Cardiac muscle cell (in vitro differentiated cells and primary cell): Measurements from ENCODE around the gene NRXN2. TPM values are rescaled to one million over a fixed set of nuclear protein-coding genes. Genes with fewer than 3 reads are reported as not detected.

Experiments used
- DNase-seq, 2 donors: peaks; one replicate each; pipeline versions ENCODE4 v3.0.0 to v3.0.0-alpha.2; 2010 to 2017; ENCODE audit warnings: low read depth in 1 of 2, low spot score in 1 of 2
- H3K27ac ChIP-seq: fragments of 200-600 bp; sonication (generic); 2 replicates; pipeline ENCODE4 v1.5.1; 2016
- H3K27me3 ChIP-seq: fragments of 200-600 bp; sonication (generic); 2 replicates; pipeline ENCODE4 v1.6.0; 2016; ENCODE audit warnings: control low read depth
- H3K36me3 ChIP-seq: fragments of 200-600 bp; sonication (generic); 2 replicates; pipeline ENCODE4 v1.5.1; 2016; ENCODE audit warnings: control low read depth
- H3K4me1 ChIP-seq: fragments of 200-600 bp; sonication (generic); 2 replicates; pipeline ENCODE4 v1.8.1; 2017; ENCODE audit warnings: low read depth, mild to moderate bottlenecking, mixed run types
- H3K4me3 ChIP-seq: fragments of 200-600 bp; sonication (generic); 2 replicates; pipeline ENCODE4 v1.5.1; 2016; ENCODE audit warnings: mild to moderate bottlenecking
- H3K9me3 ChIP-seq: fragments of 200-600 bp; sonication (generic); 2 replicates; pipeline ENCODE4 v1.5.1; 2017; ENCODE audit warnings: low read depth, mild to moderate bottlenecking, control low read depth
- CTCF ChIP-seq: IDR thresholded peaks from 2 replicates; pipeline ENCODE4 v1.5.1; 2012; ENCODE audit warnings: low read depth, mild to moderate bottlenecking, low read length
- polyA plus RNA-seq: library from polyadenylated mRNA; unstranded; fragments of >200 nt; fragmentation: Nextera tagmentation; extraction: Ambion mirVana; gene quantifications from 2 replicates; pipeline ENCODE4 v1.2.1, GENCODE V29; 2016
- total RNA-seq: library from RNA; depleted of rRNA; stranded (reverse); fragments of >200 nt; gene quantifications from 2 replicates; pipeline ENCODE4 v1.2.3, GENCODE V29; 2016

Gene NRXN2
- total and polyA plus RNA-seq, 2 experiments from 2014 or later = 1.2 to 1.3 TPM

DNA sequence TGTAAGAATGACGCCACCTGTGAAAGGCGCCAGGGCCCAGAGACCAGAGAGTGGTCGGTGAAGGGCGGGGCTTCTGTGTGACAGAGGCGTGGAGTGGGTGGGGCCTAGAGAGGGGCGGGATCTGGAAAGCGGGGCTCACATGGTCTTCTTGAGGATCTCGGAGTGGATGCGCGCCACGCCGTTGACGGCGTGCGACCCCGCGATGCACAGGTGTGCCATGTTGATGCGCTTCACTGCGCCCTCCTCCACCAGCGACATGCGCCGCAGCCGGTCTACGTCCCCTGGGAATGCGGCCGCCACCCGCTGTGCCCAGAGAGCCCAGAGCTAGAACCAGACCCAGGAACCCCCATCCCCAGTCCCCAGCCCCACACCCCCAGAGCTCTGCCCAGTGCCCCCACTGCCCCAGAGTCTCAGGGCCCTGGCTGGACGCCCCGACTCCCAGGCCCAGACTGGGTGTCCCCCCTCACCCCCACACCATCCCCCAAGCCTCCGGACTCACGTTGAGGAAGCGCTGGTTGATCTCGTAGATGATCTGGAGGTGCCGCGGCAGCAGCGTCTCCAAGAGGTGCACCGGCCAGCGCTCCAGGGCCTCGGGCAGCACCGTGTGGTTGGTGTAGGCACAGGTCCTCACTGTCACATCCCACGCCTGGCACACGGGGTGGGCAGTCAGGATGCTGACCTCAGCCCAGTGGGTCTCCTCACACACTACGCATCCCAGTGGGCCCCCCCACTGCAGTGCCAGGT, 30.6 kb upstream of the NRXN2 start:
- no peaks in the 10 kb centered on the region for H3K27me3 ChIP-seq
- DNase-seq = no peak
- no peak overlapping the region for H3K27ac ChIP-seq
- H3K4me1 ChIP-seq = peaks cover 3% of the 10 kb centered on the region
- no peak for TF ChIP-seq CTCF
- H3K4me3 ChIP-seq = no peak overlapping the region
- no peaks in the 10 kb centered on the region for H3K9me3 ChIP-seq
- H3K36me3 ChIP-seq = peaks cover 28% of the 10 kb centered on the region

- TF ChIP-seq CTCF = no peak
- Histone ChIP-seq H3K9me3 (no peaks in the 10 kb centered on the region), H3K4me1 (no peaks in the 10 kb centered on the region), H3K27ac (no peak overlapping the region), H3K36me3 (peaks cover 28% of the 10 kb centered on the region), H3K4me3 (no peak overlapping the region), H3K27me3 (no peaks in the 10 kb centered on the region)
- DNase-seq = no peak
Observed at GRCh38 chr11:64753019-64753379, 30.0 kb upstream of the NRXN2 start.

DNA sequence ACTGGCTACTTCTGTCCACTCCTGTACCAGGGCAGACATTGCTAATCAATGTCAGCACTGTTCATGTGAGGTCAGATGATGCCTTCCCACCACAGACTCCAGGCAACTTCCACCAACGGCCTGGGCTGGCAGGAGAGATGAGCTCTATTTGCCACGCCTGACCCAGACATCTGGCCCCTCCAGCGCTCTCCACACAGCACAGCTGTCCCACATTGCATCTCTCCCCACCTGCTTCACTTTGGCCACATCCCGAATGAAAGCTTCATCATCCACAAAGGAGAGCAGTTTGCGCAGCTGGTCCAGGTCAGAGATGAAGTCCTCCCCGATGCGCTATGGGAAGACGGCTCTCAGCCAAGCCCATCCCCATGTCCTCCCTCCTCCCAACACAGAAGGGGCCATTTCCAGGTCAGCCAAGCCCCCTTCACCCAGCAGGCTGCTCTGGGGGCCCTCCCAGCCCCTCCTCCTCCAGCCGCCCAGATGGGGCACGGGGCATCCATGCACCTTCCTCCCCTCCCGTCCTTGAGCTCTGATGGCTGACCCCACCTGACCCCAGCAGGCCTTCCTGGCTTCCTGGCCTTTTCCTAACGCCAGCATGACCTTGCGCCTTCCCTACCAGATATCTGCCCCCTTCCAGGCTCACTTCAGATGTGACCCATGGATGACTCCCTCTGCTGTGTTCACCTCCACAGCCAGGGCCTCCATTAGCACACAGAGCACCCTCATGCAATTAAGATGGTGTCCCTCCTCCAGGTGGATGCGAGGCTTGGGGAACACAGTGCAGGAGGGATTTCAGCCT, 29.4 kb upstream of the NRXN2 start:
- Histone ChIP-seq H3K36me3 (peaks cover 28% of the 10 kb centered on the region), H3K4me3 (no peak overlapping the region), H3K4me1 (no peaks in the 10 kb centered on the region), H3K9me3 (no peaks in the 10 kb centered on the region), H3K27me3 (no peaks in the 10 kb centered on the region), H3K27ac (no peak overlapping the region)
- TF ChIP-seq CTCF = no peak
- DNase-seq = no peak

GRCh38 chr11:64751580-64751979, 28.6 kb upstream of the NRXN2 start:
- H3K9me3 ChIP-seq = no peaks in the 10 kb centered on the region
- no peak for DNase-seq
- no peak overlapping the region for H3K4me3 ChIP-seq
- no peaks in the 10 kb centered on the region for H3K4me1 ChIP-seq
- H3K36me3 ChIP-seq = peaks cover 28% of the 10 kb centered on the region
- no peaks in the 10 kb centered on the region for H3K27me3 ChIP-seq
- no peak for TF ChIP-seq CTCF
- no peak overlapping the region for H3K27ac ChIP-seq

DNA sequence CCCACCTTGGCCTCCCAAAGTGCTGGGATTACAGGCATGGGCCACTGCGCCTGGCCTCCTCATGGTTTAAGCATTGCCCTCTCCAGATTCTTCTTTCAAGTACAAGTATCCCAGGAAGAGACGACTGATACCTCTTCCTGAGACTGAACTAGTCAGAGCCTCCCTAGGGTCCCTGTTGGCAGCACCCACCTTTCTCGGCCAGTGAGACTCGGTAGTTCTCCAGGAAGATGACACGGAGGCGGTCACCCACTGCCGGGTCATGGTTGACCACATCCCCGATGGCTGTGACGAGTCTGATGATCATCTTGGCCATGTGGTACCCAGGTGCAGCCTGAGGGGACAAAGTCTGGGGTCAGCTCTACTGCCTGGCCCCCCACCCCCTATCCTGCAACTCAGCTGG, 28.1 kb upstream of the NRXN2 start:
- no peak for TF ChIP-seq CTCF
- Histone ChIP-seq H3K4me1 (no peaks in the 10 kb centered on the region), H3K36me3 (peaks cover 25% of the 10 kb centered on the region), H3K27me3 (no peaks in the 10 kb centered on the region), H3K9me3 (no peaks in the 10 kb centered on the region), H3K27ac (no peak overlapping the region), H3K4me3 (no peak overlapping the region)
- no peak for DNase-seq
